Lower leg skin (tissue), 4 donors: ENCODE data around the gene HMOX1. TPM values are rescaled to one million over a fixed set of nuclear protein-coding genes. Genes with fewer than 3 reads are reported as not detected.

Source experiments
- DNase-seq, 2 donors: peaks; one replicate each; pipeline ENCODE4 v3.0.0-alpha.2; 2019; ENCODE audit warnings: low spot score in 2 of 2
- H3K4me3 ChIP-seq: fragments of 200-600 bp; sonication (generic); 2 replicates; pipeline ENCODE4 v1.5.1; 2017; ENCODE audit warnings: mild to moderate bottlenecking, low read depth; ENCODE audit not compliant: poor library complexity, severe bottlenecking
- POLR2A ChIP-seq, 2 donors: fragments of 450-650 bp; IDR thresholded peaks; one replicate each; pipeline ENCODE4 v1.6.1; 2016 to 2017; ENCODE audit warnings: antibody characterized with exemption in 2 of 2, mild to moderate bottlenecking in 1 of 2, moderate library complexity in 1 of 2
- WGBS, 2 donors: methylation state at CpG; one replicate each; pipeline ENCODE4 v1.1.5; 2018; 5-methylcytosine and 5-hydroxymethylcytosine counted together
- intact Hi-C: fragments of 100-400 bp; cut with DNase I; formaldehyde crosslinking; loops from one replicate; pipeline ENCODE4 v1.15.0; 2023; ENCODE audit warnings: low total_unique reads
- total RNA-seq, 4 donors: library from RNA; depleted of rRNA; stranded (reverse); fragments of >200 nt; gene quantifications; one replicate each; pipeline ENCODE4 v1.1.0, GENCODE V29; 2016
- TF ChIP-seq, protein P1 (sequence below), 3 donors: fragments of 450-650 bp; IDR thresholded peaks; one replicate each; pipeline ENCODE4 v1.5.1; 2016; ENCODE audit warnings: antibody characterized with exemption in 3 of 3, mild to moderate bottlenecking in 3 of 3, moderate library complexity in 2 of 3

Gene HMOX1
- total RNA-seq: 100 to 1,000 TPM in 3 of 4 donors, 10 to 100 TPM in 1; 85.5 to 156 (median 112) TPM

DNA sequence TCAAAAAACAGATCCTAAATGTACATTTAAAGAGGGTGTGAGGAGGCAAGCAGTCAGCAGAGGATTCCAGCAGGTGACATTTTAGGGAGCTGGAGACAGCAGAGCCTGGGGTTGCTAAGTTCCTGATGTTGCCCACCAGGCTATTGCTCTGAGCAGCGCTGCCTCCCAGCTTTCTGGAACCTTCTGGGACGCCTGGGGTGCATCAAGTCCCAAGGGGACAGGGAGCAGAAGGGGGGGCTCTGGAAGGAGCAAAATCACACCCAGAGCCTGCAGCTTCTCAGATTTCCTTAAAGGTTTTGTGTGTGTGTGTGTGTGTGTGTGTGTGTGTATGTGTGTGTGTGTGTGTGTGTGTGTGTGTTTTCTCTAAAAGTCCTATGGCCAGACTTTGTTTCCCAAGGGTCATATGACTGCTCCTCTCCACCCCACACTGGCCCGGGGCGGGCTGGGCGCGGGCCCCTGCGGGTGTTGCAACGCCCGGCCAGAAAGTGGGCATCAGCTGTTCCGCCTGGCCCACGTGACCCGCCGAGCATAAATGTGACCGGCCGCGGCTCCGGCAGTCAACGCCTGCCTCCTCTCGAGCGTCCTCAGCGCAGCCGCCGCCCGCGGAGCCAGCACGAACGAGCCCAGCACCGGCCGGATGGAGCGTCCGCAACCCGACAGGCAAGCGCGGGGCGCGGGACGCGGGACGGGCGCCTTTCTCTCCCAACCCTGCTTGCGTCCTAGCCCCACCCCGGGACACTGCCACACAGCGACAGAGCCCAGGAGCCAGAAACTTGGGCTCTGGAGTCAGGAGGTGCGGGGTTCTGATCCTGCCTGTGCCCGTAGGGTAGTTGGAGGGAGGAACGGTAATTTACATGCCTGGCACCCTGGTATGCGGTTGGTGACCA lies at the start of gene HMOX1:
Gene HMOX1 (plus strand): TSS at position 560 of the 887 bp plus-strand sequence. CDS start 78 bp downstream, at position 638.
- peak; percentile 91 to 99 for DNase-seq
- WGBS, 2 donors: 11 to 20% methylated on average over 9 to 13 of the region's 47 CpGs
- intact Hi-C loops: no loop called here
- H3K4me3 ChIP-seq: peak within 1 kb of the TSS; percentile 35
- TF ChIP-seq, protein P1, sequence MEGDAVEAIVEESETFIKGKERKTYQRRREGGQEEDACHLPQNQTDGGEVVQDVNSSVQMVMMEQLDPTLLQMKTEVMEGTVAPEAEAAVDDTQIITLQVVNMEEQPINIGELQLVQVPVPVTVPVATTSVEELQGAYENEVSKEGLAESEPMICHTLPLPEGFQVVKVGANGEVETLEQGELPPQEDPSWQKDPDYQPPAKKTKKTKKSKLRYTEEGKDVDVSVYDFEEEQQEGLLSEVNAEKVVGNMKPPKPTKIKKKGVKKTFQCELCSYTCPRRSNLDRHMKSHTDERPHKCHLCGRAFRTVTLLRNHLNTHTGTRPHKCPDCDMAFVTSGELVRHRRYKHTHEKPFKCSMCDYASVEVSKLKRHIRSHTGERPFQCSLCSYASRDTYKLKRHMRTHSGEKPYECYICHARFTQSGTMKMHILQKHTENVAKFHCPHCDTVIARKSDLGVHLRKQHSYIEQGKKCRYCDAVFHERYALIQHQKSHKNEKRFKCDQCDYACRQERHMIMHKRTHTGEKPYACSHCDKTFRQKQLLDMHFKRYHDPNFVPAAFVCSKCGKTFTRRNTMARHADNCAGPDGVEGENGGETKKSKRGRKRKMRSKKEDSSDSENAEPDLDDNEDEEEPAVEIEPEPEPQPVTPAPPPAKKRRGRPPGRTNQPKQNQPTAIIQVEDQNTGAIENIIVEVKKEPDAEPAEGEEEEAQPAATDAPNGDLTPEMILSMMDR (IDR thresholded peaks at IDR 0.05): no peak
- TF ChIP-seq POLR2A (IDR thresholded peaks at IDR 0.05): peak in 1 of 2 donors; percentile 45

DNA sequence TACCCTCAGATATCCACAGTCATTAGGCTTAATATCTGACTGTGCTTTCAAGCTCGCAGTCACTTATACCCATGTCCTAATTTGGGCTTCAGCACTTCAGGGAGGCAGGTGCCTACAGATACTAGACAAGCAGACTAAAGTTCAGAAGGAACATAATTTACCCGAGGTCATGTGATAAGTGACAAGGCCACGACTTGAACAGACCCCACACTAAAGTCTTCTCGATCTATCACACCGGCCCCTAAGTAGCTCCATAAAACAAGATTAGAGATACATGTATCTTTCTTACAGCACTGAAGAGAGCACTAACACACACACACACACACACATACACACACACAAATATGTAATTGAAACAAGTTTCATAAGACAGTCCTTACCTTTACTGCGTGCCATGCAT lies 48.6 kb upstream of the HMOX1 start:
- no peak for TF ChIP-seq POLR2A (IDR thresholded peaks at IDR 0.05)
- TF ChIP-seq, protein P1 (IDR thresholded peaks at IDR 0.05): no peak
- DNase-seq: no peak
- no peak overlapping the region for H3K4me3 ChIP-seq
- WGBS, 2 donors: 85 to 88% methylated on average over 6 of the region's 6 CpGs
- intact Hi-C loops: no loop called here

DNA sequence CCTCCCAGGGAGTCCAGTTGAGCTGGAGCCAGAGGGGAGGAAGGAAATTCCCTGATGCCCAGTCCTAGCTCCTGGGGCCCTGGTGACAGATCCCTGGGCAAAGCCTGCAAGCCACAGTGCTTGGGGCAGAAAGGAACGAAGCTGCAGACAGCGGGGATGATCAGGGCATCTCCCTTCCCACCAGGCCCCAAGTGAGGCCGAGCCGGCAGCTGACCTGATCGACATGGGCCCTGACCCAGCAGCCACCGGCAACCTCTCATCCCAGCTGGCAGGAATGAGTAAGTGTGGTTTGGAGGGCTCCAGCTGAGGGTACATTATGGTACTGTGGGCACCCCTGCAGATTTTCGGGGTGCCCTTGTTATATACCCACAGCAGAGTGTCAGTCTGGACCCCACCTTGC lies 47.7 kb upstream of the HMOX1 start:
- H3K4me3 ChIP-seq: no peak overlapping the region
- WGBS, 2 donors: 85 to 91% methylated on average over 7 of the region's 7 CpGs
- intact Hi-C loops: no loop called here
- TF ChIP-seq POLR2A (IDR thresholded peaks at IDR 0.05): no peak
- TF ChIP-seq, protein P1 (IDR thresholded peaks at IDR 0.05): no peak
- DNase-seq: no peak

DNA sequence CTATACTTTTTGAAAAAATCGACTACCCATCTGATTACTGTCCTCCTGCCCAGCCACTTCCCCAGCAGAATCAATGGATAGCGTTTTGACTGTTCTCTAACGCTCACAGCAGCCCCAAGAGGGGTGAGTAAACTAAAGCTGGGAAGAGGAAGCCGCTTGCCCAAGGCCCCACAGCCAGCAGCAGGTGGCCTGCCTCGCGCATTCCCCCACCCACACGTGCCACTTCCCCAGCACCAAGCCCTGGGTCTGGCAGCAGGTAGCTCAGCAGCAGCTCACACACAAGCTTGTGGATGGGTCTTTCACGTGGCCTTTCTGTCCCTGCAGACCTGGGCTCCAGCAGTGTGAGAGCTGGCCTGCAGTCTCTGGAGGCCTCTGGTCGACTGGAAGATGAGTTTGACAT lies 46.9 kb upstream of the HMOX1 start:
- TF ChIP-seq, protein P1 (IDR thresholded peaks at IDR 0.05): no peak
- TF ChIP-seq POLR2A (IDR thresholded peaks at IDR 0.05): no peak
- intact Hi-C loops: no loop called here
- WGBS, 2 donors: 72 to 79% methylated on average over 9 of the region's 9 CpGs
- H3K4me3 ChIP-seq: no peak overlapping the region
- no peak for DNase-seq

- WGBS, 2 donors: 92 to 93% methylated on average over 2 to 6 of the region's 7 CpGs
- TF ChIP-seq, protein P1 (IDR thresholded peaks at IDR 0.05): no peak
- no peak for TF ChIP-seq POLR2A (IDR thresholded peaks at IDR 0.05)
- intact Hi-C loops: no loop called here
- DNase-seq: no peak
- H3K4me3 ChIP-seq: no peak overlapping the region
These were observed 45.4 kb upstream of the HMOX1 start for GRCh38 chr22:35335468-35335867.
